Keratinocyte (primary cell): ENCODE data around the gene HPX.

Experiments
- CTCF ChIP-seq, 3 experiments: IDR thresholded peaks in 1 of 3; conservative IDR thresholded peaks in 1 of 3; optimal IDR thresholded peaks in 1 of 3; 2 replicates in 2 of 3; 3 replicates in 1 of 3; pipeline versions ENCODE3 to v1.5.1; 2011; ENCODE audit warnings: low read length in 3 of 3, mild to moderate bottlenecking in 3 of 3, moderate library complexity in 2 of 3, control low read depth in 1 of 3, inconsistent platforms in 1 of 3; ENCODE audit not compliant: insufficient read depth in 2 of 3; ENCODE audit errors: extremely low read depth in 1 of 3
- EZH2 ChIP-seq: IDR thresholded peaks from one replicate; pipeline ENCODE4 v1.6.1; 2012; ENCODE audit warnings: inconsistent platforms, mild to moderate bottlenecking, low read length, moderate library complexity

- TF ChIP-seq CTCF (optimal IDR thresholded peaks at IDR 0.05 in 1 of 3, IDR thresholded peaks at IDR 0.05 in 1 of 3, conservative IDR thresholded peaks at IDR 0.05 in 1 of 3; ENCODE audit: extremely low read depth in 1 of 3, insufficient read depth in 2 of 3, low read length in 3 of 3) (no peak), EZH2 (no peak)
Measured at GRCh38 chr11:6481012-6481923, 40.5 kb upstream of the HPX start, which contains the start of the genes ARFIP2 and TIMM10B.
